GM13977 (cell line): Measurements from ENCODE around the gene ATRNL1.

ENCODE experiments used
- DNase-seq: peaks from one replicate; pipeline ENCODE4 v3.0.0; 2012; ENCODE audit warnings: low spot score
- CTCF ChIP-seq: IDR thresholded peaks from 2 replicates; pipeline ENCODE4 v1.5.1; 2012; ENCODE audit warnings: mild to moderate bottlenecking, control low read depth; ENCODE audit not compliant: insufficient read depth; ENCODE audit errors: extremely low read depth, missing control alignments
- in situ Hi-C: fragments of 300-500 bp; cut with MboI; formaldehyde crosslinking; loops from one replicate; pipeline ENCODE4 v1.12.0; 2022; ENCODE audit warnings: low sequenced_read_pairs, low pct_unique_long_range_greater_than_20kb, mixed read lengths, inconsistent platforms; ENCODE audit not compliant: unreplicated experiment

Gene ATRNL1

GRCh38 chr10:115861864-115862263 is 768.7 kb downstream of the ATRNL1 start:
- in situ Hi-C loops = no loop called here
- no peak for DNase-seq
- no peak for TF ChIP-seq CTCF

- in situ Hi-C loops = no loop called here
Measured at GRCh38 chr10:115866174-115866573, 773.0 kb downstream of the ATRNL1 start.

GRCh38 chr10:115866691-115867090 is 773.5 kb downstream of the ATRNL1 start:
- no peak for DNase-seq
- TF ChIP-seq CTCF = no peak
- in situ Hi-C loops = no loop called here

More at GRCh38 chr10:115866174-115866573, 773.0 kb downstream of the ATRNL1 start:
- no peak for DNase-seq
- TF ChIP-seq CTCF = no peak

GRCh38 chr10:115867305-115867704 is 774.1 kb downstream of the ATRNL1 start:
- no peak for TF ChIP-seq CTCF
- in situ Hi-C loops = no loop called here
- no peak for DNase-seq

GRCh38 chr10:115871855-115872254 is 778.7 kb downstream of the ATRNL1 start:
- in situ Hi-C loops = no loop called here

GRCh38 chr10:115875172-115875571 is 782.0 kb downstream of the ATRNL1 start:
- in situ Hi-C loops = no loop called here
- DNase-seq = no peak
- TF ChIP-seq CTCF = no peak

More at GRCh38 chr10:115871855-115872254, 778.7 kb downstream of the ATRNL1 start:
- TF ChIP-seq CTCF = no peak
- no peak for DNase-seq
